Measurements from ENCODE around the gene IFT88.
"Not testable (repeated sequence)": the region's sequence is repeated elsewhere in the genome, so short reads cannot be mapped to it uniquely, and the experiment has no call there.

Gene IFT88

DNA sequence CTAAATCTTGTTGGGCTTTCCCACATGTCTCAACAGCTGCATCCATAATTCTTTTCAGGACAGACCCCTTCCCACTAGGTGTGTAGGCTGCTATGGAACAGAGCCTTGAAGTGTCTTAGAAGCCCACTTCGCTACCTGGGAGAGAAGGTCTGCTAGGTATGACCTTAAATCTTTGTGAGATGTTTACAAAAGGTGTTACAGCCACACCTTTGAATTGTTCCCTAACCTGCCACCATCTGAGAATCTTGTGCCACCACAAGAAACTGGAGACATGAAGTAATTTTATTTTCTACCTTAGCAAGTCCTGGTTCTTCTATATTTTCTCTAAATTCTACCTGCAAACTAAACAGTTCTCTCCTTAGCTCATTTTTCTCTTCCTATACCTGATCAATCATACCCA, 69.1 kb downstream of the IFT88 start:
- DNase-seq (ENCODE audit: low read depth) = no peak

DNA sequence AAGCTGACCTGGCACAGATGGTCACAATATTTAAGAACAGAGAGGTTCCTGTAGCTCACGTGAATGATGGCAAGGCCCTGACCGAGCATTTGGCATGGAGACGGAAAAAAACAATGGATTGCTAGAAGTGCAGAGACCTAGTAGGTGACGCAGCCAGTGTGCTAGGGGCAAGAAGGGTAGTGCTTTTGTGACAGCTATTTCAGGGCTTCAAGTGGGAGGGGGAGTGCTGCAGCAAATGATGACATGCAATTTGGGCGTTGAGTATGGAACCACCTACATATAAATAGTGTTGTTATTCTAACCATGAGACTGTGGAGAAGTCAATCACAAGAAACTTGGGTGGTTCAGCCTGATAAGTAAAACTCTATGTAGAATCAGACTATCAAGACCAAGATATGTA, 70.9 kb downstream of the IFT88 start:
- no peak for DNase-seq (ENCODE audit: low read depth)

DNA sequence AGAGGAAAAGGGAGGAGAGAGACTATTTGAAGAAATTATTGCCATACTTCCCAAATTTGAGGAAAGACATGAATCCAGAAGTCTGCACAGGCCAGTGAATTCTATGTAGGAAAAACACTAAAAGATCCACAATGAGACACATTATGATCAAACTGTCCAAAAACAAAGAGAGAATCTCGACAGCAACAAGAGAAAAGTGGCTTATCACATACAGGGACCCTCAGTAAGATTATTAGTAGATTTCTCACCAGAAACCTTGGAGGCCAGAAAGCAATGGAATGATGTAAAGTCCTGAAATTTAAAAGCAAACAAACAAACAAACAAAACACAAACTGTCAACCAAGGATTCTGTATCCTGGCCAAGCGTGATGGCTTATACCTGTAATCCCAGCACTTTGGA, 80.8 kb downstream of the IFT88 start:
- no peak for DNase-seq (ENCODE audit: low read depth)

DNA sequence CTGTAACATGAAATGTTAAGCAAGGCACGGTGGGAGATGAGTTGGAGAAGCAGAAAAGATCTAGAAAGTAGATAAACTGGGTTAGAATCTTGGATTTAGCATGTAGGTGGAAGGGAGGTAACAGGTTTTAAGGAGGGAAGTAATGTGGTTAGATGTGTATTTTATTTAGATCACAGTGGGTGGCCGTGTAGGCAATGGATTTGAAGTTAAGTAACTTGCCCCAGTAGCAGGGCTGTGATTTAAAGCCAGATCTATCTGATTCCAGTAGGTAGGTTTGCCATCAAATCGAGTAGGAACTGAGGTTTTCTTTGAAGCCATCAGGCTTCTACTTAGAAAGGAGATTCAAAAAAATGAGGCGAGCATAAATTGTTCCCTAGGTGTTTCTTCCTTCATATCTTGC, 86.0 kb downstream of the IFT88 start:
- DNase-seq (ENCODE audit: low read depth) = no peak

DNA sequence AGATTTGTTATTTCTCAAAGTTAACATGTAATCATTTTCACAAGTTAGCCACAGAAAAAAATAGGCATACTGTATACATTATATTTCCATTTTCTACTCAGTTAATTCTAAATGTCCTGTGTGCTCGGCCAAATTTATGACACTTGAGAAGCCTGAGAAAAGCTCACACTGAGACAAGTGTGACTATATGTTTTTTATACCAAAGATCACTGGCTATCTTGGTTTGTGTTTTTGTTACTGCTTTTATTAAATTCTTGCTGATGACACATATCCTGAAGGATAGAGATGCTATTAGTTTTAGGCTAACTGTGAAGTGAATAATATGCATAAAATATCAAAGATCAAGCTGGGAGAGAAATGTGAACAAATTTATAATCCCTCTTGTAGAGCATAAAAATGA, 87.2 kb downstream of the IFT88 start:
- no peak for DNase-seq (ENCODE audit: low read depth)

DNA sequence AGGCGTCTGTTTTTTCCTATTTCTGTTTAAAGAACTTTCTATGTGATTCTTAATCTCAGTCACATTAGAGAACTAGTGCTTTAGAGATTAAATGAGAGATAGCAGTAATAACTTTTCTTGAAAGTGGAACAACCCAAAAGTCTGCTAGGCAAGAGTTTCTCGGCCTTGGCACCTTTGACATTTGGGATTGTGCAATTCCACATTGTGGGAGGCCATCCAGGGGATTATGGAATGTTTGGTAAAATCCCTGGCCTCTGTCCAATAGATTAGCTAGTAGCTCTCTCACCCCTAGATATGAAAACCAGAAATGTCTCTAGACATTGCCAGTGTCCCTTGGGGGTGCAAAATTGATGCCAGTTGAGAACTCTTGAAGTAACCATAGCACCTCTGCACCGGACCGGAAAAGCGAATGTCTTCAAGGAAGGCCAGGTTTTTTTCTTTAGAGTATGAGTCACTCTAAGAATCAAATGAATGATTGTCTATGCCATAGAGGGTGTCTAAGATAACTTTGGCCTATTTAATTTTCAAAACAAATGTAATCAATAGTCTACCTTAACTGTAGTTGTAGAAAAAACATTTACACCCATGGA, 91.6 kb downstream of the IFT88 start:
- no peak for DNase-seq (ENCODE audit: low read depth)

DNA sequence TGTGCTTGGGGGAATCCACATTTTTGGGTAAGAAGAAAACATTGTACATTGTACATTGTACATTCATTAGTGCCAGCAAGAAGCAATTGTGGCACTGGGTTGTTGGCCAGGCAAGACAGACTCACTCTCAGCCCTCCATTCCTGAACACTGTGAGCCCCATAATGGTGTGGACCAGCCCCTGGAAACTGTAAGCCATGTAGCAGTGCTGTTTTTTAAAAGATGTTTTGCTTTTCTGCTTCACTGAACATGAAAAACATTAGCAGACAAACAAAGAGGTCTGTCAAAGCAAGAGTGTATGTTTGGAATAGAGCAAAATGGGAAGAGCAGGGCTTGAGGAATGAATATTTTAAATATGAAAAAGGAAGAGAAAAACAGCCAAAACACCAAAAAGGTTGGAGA, 97.4 kb downstream of the IFT88 start:
- DNase-seq (ENCODE audit: low read depth) = no peak

DNA sequence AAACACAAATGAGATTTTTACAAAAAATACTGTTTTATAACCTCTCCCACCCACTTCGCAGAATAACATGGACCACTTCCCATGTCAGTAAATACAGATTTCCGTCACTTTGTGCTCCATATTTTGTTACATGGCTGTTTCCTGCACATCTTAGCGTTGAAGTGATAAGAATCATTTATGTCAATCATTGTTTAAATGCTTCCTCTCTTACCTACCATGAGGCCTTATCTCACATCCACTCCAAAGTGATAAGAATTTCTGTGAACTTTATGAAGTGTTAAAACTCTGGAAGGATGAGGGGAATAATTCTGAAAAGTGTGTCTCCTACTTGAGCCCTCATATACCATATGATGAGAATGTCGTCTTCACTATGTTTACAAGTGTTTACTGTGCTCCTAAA, 100.0 kb downstream of the IFT88 start:
- no peak for DNase-seq (ENCODE audit: low read depth)

DNA sequence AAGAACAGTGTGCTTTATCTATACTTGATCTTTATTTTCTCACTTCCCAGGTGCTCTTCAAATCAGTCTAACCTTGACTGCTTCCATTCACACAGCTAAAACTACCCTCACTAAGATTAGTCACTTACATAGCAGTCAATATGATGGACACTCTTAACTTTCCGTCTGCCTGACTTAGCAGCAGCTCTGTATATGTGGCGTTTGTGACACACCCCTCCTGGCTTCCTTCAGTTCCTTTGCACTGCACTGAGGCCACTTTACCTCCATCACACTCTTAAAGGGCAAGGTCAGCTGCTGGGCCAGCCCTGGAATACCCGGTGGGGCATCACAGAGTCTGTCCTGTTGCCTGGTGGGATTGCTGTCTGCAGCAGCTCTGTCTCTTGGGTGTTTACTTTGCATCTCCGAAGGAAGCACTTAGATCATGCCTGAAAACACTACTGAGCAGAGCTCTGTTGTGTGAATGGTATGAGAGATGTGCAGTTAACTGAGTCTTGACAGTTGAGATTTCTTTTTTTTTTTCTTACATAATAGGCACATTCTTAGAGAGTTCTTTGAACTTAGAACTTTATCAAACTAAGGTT, 101.0 kb downstream of the IFT88 start:
- DNase-seq (ENCODE audit: low read depth) = no peak

DNA sequence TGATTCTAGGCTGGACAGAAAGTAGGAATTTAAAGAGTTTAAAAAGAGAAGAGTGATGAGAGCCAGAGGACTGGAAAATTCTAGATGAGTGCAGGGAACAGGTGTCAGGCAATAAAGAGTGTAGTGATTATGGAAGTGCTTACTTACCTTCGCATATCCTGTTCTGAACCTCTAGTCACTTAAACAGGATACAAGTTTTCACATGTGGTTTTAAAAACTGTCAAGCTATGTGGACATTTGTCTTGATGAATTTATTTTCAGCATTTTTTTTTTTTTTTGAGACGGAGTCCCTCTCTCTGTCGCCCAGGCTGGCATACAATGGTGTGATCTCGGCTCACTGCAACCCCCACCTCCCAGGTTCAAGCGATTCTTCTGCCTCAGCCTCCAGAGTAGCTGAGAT, 102.2 kb downstream of the IFT88 start:
- DNase-seq (ENCODE audit: low read depth) = no peak

DNA sequence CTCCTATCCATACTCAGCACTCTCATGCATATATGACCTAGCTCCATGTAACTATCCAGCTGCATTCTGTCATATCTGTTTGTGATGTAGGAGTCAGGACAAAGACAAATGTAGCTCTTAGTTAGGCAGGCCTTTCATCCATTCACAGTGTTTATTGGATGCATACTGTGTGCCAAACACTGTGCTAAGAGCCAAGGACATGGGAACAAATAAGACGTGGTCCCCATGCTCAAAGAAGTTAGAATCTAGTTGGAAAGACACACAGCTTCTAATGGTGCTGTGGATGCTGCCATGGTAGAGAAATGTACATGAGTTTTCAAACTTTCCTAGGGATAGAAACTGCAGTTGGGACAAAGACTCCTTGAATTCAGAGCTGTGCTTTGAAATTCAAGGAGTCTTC, 104.8 kb downstream of the IFT88 start:
- DNase-seq (ENCODE audit: low read depth) = no peak

DNA sequence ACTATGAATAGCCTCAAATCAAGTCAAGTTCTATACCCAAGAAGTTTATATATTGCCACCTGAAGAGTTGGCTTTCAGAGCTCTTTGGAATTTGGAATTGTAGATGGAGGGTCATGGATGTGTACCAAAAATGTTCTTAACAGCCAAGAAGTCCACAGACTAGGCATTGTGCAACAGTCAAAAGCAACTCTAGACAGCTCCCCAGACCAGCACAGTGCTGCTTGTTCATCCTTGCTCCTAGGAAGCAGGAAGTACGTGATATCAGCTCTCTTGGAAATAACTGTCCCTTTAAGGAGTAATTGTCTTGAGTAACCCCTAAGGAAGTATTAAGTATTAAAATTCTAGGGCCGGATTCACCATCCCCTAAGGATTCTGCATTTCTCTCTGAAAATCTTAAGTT, 105.8 kb downstream of the IFT88 start:
- DNase-seq (ENCODE audit: low read depth) = no peak

DNA sequence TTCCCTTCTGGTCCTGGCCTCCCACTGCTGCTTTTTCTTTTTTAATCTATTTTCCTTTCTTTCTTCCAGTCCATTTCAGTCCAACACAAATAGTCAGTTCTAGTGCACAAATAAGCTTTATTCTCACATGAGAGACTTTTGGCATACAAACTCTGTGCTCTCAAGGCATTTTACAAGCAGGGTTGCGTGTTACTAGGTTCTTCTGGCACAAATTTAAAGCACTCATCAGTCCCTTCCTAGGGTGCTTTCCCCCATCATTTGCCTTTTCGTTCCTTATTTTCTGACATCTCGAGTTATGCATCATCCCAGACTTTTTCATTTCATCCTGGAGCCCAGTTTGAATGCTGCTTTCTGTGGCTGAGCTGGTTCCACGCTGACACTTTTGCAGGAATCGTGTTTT, 106.8 kb downstream of the IFT88 start:
- DNase-seq (ENCODE audit: low read depth) = no peak

DNA sequence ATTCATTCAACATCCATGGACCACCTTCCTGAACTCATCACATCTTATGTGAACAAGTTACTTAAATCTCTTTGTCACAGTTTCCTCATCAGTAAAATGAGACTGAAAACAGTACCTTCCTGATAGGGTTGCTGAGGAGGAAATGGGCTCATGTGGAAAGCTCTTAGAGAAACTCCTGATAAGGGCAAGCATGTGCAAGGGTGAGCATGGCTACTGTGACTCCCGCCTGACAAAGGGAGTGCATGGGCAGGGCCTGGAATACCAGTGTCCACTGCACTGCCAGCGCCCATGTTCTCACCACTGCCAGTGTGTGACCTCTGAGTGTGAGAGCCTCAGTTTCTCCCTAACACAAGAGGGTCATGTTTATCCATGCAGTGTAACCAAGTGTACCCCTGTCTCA, 109.3 kb downstream of the IFT88 start:
- DNase-seq (ENCODE audit: low read depth) = no peak

DNA sequence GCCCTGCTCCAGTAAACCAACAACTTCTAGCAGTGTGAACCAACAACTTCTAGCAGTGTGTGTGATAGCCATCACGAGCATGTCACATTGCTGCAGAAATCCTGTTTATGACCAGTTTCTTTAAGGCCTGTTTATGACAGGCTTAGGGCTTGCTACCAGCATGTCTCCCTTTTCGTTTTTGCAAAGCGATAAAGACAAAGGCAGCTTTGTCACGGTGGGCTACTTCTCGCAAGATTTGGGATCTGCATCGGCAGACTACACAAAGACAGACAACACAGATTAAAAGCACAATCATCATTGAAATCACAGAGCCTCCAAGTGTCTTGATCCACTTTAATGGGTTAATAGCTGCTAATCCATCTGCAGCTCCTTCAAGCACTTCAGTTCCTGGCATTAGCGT, 111.6 kb downstream of the IFT88 start:
- not testable (repeated sequence) for DNase-seq (ENCODE audit: low read depth)

DNA sequence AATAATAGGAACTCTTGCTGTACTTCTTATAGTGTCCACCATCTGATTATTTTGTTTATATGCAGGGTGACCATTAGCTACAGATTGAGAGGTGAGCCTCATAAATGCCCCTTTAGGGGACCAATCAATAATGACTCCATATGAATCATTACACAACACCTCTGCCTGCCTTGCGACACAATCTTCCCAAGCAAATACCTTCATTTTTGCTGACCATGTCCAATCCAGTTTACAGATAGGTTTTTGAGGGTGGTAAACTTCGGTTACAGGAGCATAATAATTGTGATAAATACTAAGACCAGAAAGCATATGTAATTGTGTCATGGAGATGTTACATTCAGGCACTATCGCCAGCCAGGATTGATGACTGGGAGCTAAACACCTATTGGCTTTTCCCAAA, 112.9 kb downstream of the IFT88 start:
- DNase-seq (ENCODE audit: low read depth) = no peak

DNA sequence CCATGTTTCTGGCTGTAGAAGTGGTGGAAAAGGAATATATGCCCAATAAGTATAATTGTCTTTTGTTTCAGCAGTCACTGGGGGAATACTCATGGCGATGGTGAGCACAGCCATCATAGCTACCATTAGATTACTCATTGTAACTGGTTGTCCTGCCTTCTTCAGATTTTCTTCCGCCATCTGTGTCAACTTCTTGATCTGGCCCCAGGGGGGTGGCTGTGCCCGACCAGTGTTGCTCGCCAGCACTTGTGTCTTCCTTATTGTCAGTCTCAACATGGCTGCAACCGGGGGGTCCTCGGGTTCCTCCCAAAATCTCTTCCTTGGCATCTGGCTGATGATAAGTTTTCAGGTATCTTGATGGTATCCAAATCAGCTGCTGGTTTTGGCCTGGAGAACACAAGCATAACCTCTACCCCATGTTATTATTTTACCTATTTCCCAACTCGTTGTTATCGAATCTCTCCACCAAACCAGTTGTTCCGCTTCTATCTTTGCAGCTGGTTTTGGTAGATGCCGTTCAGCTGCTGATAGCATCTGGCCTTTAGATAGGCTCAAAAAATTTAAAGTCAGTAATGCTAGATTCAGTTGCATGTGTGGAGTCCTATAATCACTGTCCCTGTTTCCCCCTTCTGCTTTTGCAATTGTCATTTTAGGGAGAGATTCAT, 113.6 kb downstream of the IFT88 start:
- DNase-seq (ENCODE audit: low read depth) = no peak

DNA sequence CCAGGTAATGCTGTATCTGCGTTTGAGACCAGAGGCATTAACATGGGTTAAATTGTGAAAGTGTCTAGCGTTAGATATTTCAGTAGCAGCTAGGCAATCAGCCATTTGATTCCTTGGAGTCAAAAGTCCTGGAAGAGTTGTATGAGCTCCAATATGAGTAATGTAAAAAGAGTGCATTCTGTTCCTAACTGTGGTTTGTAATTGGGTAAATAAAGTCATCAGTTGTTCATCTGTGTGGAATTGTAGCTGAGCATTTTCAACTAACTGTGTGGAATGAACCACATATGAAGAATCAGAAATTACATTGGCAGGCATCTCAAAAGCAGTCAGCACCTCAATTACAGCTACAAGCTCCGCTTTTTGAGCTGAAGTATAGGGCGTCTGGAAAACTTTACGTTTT, 114.5 kb downstream of the IFT88 start:
- not testable (repeated sequence) for DNase-seq (ENCODE audit: low read depth)

DNA sequence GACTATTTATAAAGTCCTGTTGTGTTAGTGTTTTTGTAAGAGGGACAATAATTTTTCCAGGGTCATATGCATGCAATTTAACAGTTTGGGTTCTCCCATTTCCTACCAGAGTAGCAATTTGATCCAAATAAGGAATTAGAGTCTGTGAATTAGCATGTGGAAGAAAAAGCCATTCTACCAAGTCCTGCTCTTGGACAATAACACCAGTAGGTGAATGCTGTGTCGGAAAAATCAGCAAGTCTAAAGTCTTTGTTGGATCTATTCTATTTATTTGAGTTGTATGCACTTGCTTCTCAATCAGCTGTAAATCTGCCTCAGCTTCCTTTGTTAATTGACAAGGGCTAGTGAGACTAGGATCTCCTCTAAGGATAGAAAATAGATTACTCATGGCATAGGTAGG, 115.1 kb downstream of the IFT88 start:
- no peak for DNase-seq (ENCODE audit: low read depth)

DNA sequence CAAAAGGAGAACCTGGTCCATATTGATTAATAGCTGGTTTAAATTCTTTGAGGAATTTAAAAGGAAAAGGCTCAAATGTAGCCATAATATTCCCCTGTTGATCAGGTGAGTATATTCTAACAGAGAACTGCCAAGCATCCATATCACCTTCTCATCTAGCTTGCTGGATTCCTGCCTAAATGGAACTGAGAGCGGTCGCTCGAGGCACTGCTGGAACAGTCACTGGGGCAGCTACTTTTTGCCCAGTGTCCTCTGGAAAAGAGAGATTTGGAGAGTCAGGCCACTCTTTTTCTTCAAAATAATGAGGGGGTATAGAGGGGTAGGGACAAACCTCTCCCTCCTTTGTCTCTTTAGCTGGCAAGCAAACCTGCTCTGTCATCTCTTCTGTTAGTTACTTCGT, 117.1 kb downstream of the IFT88 start:
- DNase-seq (ENCODE audit: low read depth) = no peak

DNA sequence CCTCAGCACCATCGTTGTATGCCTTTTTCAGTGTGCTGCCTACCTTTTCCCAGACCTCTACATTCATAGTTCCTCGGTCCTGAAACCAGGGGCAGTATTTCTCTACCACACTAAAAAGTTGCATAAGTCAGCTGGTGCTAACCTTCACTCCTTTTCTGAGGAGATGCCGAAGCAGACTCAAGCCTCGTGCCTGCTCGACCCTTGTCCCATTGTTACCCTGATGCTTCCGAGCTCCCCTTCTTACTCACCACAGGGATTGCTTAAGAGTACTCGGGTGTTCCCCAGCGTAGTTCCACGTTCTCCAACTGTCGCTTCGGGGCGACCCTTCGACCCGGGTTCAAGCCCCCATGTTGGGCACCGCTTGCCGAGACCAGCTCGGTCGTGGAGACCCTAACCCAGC, 117.6 kb downstream of the IFT88 start:
- DNase-seq (ENCODE audit: low read depth) = no peak

DNA sequence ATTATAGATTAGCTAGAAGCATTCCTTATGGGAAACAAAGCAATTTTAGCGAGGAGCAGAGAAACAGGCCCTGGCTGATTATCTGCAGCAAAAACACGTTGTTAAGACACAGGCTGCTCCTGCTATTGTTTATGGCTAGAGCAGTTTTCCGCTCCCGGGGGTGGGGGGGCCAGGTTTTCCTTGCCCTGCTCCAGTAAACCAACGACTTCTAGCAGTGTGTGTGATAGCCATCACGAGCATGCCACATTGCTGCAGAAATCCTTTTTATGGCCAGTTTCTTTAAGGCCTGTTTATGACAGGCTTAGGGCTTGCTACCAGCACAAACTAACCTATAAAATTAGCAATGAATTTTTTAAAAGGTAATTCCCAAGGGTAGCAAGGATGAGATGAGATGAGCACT, 118.1 kb downstream of the IFT88 start:
- no peak for DNase-seq (ENCODE audit: low read depth)

DNA sequence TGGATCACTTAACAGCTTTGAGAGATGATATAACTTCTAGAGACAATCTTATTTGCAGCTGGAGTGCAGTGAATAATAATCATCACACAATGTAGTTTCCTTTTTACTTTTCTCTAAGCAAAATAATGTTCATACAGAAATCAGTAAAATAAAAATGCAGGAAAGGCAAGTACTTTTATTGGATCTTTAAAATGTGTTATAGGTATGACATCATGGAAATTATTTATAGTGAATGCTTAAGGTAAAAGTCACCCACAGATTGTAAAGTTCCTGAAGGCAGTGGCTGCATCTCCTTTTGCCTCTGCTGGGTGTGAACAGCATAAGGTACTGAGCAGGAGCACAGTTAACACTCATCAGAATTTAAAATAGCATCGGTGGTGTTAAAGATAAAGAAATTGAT, 119.2 kb downstream of the IFT88 start:
- no peak for DNase-seq (ENCODE audit: low read depth)
